NCI-H510A treated with DMSO at 0.1 percent for 48 hours (cell line): ENCODE results near the gene EIPR1.
A peak's percentile ranks its signal among the peaks of the same experiment; 100 is the strongest.

Experiments
- DNase-seq: peaks from one replicate; lab custom pipeline; 2025; lab: John Stamatoyannopoulos, UW

EIPR1 gene

DNA sequence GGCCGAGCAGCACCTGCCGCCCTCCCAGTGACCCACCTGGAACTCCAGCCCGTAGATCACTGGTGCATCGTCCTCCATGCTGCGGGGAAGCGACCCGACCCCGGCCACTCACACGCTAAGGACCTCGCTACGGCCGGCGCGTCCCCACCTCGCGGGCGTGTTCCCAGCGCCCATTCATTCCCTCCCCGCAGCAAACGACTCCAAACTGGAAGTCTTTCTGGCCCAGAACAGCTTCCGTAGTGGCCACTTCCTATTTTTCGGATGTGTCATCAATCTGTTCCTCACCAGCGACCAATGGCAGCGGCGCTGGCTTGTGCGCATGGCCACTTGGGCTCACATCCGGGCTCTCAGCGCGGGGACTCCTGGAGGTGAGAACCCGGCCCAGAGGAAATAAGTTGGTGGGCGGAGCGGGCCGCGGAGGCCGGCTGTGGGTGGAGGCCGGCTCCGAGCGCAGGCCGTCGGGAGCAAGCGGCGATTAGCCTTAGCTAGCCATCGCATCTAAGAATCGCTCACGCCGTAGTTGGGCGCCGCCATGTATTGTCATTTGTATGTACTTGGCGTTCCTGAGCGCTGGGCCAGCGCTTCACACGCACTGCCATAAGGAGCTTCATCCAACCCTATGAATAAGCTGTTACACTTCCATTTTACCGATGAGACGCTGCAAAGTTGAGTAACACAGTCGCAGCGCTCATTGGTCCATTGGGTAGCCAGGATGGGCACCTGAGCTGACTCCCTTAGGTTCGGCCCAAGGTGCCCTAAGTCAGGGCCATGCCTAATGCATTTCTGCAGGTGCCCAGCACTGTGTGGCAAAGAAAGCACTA, at the start of gene EIPR1:
Gene EIPR1 (minus strand): TSS at position 207 of the 821 bp plus-strand sequence. CDS start 129 bp downstream, at position 78.
- peak; percentile 99 for DNase-seq

DNA sequence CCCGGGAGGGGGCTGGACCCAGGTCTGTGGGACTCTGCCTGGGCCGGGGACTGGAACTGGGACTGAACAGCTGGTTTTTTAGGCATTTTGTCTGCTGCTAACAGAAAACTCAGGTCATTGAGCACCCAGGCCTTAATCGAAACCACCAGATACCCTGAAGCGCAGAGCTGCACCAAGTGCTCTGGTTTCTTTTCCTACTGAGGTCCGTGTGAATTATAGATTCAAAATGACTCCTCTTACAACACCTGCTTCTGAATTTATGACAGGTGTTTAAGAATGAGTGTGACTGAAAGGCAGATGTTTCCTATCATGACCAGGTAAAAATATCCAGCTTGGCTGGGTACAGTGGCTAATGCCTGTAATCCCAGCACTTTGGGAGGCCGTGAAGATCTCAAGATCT, 49.7 kb upstream of the EIPR1 start:
- DNase-seq: peak; percentile 76

DNA sequence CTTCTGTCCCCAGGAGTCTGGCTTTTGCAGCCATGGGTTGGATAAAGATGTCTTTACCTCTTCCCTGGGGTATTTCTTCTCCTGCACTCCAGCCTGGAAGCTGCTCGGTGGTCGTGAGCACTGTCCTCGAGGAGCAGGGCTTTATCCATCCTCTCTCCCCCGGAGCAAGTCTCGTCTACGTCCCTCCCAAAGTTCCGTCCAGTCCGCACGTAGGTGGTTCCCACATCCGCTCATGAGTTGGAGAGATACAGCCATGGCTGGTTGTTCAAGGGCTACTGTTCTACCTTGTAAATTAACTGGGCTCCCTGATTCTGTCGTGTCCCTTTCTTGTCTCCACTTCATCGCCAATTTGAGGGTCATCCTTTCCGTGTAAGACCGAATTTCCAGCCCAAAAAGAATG, 49.0 kb upstream of the EIPR1 start:
- no peak for DNase-seq

DNA sequence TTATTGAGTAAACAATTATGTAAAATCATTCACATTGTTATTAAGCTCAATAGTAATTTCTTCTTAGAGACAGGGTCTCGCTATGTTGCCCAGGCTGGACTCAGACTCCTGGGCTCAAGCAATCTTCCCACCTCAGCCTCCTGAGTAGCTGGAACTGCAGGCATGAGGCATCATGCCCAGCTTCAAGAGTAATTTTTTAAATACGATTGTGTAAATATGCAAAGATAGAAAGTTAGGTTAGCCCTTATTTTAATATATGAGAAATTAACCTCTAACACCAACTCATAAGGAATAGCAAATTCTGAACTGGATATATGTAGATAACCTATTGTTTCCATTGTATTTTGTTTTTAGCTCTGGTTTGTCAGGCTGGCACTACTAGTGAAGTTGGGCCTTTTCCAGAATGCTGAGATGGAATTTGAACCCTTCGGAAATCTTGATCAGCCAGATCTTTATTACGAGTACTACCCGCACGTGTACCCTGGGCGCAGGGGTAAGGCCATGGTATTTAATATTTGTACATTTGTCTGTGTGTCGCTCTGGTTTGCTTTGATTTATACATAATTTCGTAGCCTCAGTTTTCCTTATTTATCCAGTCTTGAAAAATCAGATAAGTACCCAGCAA, 46.7 kb upstream of the EIPR1 start:
- no peak for DNase-seq

DNA sequence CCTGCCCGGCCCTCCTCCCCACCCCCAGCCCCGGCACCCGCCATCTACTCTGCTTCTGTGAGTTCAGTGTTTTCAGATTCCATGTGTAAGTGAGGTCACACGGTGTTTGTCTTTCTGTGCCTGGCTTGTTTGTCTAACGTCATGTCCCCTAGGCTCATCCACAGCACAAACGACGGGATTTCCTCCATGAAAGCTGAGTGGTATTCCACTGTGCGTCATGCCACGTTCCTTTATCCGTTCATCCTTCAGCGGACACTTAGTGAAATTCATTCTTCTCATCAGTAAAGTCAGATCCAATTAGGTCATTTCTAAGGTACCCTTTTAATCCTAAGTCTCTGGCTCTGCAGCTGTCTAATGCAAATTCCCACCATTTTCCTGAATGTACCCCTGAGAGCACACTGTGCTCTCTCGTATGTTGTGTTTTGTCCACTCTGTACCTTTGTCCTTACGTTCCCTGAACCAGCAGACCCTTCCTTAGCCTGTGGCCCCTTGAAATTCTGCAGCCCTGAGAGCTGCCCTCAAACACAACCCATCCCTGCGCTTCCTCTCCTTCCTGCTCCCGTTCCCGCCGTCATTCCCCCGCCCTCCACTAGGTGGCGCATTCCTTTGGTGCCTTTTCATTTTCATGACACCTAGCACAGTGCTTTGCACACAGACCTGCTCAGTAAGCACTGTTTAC, 46.0 kb upstream of the EIPR1 start:
- peak; percentile 38 for DNase-seq

DNA sequence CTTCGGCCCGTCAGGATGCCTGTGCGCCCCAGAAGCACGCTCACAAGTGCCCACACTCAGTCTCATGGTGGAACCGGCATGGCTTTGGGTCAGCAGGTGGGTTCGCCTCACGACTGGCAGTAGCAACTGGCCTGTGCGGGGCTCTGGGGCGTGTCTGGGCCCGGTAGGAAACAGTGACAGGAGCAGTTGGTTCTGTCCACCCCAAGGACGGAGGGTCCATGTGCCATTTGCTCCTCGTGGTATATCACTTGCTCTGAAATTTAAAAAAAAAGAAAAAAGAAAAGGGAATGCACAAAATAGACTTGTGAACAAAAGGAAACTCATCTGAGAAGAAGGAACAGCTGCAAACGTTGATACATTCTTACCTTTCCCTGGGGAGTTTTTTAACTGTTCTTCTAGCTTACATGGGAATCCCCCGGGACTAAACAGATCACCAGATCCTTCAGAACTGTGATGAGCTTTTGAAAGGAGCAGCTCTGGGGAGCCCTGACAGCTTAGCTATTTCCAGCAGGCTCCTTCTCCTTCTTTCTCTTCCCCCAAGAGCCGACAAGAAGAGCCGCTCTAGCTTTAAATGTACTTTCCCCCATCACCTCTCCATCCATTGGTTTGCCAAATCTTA, 44.7 kb upstream of the EIPR1 start:
- DNase-seq: no peak

DNA sequence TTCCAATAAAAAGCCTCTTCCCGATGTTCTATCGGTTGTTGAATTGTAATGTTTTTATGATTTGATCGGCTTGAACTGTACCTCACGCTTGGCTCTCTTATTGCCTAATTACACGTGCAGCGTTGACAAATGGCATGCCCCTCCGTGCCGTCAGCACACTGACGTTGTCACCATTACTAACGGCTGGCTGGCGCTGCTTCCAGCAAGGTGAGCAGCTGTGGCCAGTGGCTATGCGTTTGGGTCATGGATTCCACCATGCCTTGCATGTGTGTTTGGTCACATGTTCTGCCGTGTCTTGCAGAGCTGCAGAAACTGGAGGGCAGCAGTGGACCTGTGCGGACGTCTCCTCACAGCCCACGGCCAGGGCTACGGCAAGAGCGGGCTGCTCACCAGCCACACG, 44.0 kb upstream of the EIPR1 start:
- DNase-seq: no peak

DNA sequence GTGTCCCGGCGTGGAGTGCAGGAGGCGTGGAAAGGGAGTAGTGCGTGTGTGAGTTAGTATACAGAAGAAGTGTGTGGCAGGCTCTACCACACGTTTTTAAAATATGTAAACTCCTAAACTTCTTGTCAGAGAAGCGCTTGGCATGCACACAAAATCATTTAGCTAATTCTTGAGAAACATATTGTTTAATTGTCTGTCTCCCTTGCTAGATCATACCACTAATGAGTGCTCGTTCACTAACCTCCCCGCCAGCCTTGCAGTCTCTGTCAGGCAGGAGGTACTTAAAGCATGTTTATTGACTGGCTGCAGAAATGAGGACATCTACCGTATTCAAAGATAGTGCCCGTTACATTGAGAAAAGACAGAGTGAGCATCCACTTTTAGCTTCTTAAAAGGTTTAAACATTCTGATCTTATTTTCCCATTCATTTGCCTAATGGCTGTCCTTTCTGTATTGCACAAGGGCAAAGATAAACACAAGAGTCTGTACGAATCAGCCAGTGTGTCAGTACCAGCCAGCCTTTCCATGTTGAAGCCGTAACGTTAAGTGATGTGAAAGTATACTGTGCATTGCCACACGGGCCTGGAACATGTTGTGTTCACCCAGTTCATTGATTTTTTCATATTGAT, 43.3 kb upstream of the EIPR1 start:
- DNase-seq: no peak

DNA sequence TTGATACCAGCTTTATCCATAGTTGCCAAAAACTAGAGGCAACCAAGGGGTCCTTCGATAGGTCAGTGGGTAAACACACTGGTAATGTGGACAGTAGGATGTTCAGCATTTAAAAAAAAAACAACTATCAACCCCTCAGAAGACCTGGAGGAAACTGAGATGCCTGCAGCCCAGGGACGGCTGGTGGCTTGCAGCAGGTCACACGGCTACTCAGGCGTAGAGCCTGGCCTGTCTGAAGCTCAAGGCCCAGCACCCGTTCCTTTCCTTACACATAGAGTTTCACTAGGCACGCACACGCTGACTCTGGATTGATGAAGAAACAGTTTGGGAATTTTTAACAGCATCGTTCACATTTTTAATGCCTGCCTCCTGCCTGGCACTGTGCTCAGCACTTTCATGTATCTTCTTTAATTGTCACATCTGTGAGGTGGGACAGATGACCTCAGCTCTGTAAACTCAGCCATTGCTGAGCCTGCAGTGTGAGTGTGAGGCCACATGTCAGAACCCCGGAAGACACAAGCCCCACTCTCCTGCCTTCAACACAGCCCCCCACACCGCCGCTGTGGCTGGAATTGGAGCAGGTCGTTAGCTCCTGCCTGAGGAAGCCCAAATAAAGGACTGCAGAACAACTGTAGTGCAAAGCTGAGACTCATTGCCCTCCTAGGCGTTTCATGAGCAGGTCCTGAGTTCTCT, 42.6 kb upstream of the EIPR1 start:
- no peak for DNase-seq

DNA sequence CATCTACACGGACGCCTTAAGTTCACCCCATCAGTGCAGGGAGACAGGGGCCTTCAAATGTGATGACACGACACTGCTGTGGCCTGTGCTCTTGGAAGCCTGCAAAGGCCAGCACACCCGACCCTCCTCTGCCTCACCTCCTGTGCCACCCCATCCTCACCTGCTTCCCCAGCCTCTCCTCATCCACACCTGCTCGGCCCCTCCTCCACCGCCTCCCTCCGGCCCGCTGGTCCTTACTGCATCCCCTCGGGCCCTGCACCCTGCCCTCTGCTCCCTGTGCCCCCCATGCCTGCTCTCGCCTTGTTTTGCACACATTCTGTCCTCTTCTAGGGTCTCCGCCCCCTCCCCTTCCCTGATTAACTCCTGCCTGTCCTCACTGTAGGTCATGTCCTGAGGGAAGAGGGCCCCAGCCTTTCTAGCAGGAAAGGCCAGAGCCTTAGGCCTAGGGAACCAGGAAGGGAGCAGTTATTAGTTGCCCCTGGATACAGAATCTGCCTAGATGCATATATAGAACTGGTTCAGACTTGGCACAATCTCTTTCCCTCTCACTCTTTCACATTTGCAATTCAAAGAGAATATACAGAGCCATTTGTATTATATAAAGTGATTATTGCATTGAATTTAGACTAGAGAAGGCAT, 41.3 kb upstream of the EIPR1 start:
- DNase-seq: no peak

DNA sequence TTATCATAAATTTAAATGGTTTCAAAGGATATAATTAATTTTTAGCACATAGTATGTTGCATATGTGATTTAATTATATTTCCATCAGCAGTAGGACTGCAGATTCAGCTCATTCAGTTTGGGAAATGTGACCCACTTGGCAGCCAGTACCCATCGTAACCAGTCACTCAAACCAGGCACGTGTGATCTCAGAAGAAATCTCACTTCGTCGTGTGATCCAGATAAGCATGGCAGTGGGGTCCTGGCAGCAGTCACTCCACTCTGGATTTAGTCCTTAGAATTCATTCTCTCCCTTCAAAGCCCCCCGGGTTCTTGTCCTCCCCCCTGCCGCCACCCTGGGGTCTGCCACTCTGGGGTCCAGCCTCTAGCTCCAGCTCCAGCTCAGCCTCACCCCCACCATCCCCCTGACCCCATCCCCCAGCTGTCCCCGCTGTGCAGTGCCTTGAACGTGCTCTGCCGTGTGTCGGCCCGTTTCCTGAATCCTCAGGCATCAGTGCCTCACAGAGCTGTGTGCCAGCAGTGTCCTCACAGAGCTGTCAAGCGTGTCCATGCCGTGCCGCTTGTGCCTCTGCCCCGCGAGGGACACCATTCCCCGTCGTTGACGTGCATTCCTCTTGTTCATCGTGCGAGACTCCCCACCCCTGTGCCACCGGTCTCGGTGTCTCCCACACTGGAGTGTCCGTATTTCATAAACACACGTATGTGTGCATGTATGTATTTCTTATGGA, 36.7 kb upstream of the EIPR1 start:
- no peak for DNase-seq

DNA sequence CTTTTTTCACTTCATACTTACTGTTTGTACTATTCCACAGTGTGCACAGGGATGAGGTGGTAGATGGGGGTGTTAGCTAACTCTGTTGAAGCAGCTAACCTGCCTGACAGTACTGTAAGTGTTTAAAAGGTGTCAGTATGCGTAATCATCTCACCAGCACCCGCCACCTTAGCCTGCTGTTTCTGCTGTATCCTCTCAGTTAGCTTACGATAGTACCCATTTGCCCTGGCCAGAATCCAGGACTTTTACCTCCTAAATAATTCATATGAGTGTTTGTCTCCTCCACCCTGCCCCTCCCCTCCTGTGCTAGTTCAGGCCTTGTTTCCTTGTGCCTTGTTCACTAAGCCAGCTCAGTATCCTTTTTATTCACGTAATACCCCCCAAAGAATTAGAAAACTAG, 36.1 kb upstream of the EIPR1 start:
- peak; percentile 26 for DNase-seq

DNA sequence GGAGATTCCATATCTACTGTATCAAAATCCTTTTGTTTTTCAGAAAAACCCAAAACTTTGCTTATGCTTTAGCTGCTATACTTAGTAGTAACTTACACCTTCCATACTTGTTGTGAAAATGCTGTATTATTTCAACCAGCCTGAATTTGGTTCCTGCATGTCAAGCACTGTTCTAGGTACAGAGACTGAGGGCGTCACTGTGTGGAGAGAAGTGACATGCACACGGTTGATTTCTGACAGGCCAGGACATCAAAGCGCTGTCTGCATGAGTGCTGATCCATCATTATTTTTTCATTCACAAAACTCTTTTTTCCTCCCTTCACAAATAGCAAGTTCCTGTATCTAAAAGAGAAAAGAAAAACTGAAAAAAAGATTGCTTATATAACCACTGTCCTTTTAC, 33.5 kb upstream of the EIPR1 start:
- DNase-seq: no peak

DNA sequence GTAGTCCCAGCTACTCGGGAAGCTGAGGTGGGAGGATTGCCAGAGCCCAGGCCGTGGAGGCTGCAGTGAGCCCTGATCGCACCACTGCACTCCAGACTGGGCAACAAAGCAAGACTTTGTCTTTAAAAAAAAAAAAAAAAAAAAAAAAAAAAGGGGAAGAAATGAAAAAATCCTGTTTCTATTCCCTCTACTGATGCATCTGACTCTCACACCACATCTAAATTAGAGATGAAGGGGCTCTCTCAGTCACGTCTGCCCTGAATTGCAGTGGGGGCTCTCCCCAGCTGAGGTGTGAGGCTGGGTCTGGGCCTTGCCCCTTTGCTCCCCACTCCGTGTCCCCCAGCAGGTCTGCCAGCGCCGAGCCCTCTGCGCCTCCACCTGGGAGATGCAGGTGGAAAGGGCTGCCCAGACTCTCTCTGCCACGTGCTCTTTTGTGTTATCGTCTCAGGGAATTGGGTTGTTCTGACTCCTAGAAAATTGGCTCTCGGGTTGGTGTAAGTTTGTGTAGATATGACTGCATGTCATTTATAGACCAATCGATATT, 32.1 kb upstream of the EIPR1 start:
- DNase-seq: no peak

DNA sequence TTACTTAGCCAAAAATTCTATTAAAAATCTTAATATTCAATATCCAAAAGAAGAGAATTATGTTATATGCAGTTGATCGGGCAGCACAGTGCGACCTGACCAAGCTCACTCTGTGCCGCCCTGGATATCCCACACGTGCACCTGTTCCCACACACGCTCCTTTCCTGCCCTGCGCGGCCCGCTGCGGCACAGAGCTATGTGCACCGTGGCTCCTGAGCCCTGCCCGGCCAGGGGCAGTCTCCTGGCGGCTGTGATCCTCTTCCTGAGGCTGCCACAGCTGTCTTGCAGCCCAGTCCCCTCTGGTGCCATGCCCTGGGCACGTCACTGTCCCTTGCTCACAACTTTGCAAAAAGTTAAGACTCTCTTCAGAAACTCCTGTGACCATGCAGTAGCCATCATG, 31.2 kb upstream of the EIPR1 start:
- no peak for DNase-seq

DNA sequence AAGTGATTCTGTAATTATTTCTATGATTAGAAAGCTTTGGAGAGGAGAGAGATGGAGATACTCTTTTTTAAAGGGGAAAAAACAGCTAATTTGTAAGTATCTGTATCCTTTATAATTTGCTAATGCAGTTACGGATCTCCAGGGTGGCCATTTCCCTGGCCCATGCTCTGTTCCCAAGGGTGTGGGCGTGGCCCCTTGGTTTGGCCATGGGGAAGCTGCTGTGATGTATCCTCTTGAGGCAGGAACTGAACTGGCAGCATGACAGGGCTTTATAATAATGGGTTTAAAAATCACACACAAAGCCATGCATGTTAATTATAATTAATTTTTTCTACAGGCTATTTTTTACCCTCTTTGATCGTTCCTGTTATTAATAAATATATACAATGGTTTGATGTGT, 28.9 kb upstream of the EIPR1 start:
- no peak for DNase-seq

DNA sequence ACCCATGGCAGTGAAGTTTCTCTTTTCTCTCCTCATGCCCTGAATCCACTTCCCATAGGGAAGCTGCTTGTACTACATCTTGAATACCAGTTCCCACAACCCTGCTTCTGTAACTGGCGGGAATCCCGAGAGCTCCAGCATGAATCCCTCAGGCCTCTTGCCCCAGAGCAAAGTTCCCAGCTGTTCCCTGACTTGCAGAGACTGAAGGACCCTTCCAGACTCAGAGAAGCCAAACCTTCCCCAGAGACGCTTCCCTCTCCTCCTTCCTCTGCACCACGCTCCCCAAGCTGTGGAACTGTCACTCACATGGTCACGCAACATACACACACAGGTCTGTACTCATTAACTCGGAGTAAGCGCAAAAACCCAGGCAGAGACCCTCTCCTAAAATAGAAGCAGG, 28.3 kb upstream of the EIPR1 start:
- no peak for DNase-seq

DNA sequence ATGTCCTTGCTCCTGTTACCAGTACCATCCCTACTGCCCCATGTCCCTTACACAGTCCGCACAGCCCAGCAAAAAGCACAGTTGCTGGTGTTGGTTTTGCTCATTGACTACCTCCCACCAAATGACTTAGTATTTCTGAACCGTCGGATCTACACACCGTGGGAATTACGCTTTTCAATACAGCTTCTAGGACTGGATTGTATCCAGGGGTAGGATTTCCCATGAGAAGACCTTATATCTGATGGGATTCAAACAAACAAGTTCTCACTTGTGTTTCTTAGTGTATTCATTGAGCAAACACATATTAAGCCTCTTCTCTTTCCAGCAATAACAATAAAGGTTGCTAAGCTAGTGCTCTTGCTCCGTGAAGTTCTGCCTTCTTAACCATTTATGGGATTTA, 27.7 kb upstream of the EIPR1 start:
- no peak for DNase-seq

DNA sequence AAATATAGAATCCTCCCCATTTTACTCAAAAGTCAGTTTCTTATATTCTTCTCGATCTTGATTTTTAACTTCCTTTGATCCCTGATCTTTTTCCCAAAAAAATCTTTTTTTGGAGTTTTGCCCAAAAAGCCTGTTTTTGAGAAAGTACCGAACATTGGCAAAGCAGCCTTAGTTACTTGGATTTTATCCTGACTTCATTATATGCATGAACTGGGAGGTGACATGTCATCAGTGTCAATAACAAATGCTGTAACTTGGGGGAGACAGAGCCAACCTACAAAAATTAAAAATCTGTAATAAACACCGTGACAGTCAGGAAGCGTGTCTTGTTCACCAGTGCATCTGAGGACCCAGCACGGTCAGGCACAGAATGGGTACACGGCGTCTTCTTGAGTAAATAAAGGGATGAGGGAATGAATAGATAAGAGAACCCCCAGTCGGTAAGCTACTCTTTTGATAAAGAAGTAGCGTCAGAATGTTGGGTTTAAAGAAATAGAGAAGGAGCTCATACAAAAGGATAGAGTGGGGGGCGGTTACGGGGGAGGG, 26.8 kb upstream of the EIPR1 start:
- no peak for DNase-seq
